SK-N-DZ (cell line): Measurements from ENCODE around the gene TMEM35B. TPM values are rescaled to one million over a fixed set of nuclear protein-coding genes. Genes with fewer than 3 reads are reported as not detected.
A peak's percentile ranks its signal among the peaks of the same experiment; 100 is the strongest.
"Not testable (repeated sequence)": the region's sequence is repeated elsewhere in the genome, so short reads cannot be mapped to it uniquely, and the experiment has no call there.

ENCODE experiments used
- DNase-seq: peaks from one replicate; pipeline ENCODE4 v3.0.0-alpha.2; 2015; ENCODE audit warnings: low spot score
- polyA plus RNA-seq, 2 experiments: library from polyadenylated mRNA; depleted of rRNA; stranded (reverse); fragments of >200 nt; gene quantifications; 2 replicates each; pipeline ENCODE4 v1.2.3, GENCODE V29; 2014

The TMEM35B gene
- polyA plus RNA-seq (2014; cell fraction: cytosol; rRNA removed): 12.8 and 13.5 TPM in 2 replicates
- 12.0 and 12.2 TPM in 2 replicates for polyA plus RNA-seq (2014; cell fraction: nucleus; rRNA removed)

DNA sequence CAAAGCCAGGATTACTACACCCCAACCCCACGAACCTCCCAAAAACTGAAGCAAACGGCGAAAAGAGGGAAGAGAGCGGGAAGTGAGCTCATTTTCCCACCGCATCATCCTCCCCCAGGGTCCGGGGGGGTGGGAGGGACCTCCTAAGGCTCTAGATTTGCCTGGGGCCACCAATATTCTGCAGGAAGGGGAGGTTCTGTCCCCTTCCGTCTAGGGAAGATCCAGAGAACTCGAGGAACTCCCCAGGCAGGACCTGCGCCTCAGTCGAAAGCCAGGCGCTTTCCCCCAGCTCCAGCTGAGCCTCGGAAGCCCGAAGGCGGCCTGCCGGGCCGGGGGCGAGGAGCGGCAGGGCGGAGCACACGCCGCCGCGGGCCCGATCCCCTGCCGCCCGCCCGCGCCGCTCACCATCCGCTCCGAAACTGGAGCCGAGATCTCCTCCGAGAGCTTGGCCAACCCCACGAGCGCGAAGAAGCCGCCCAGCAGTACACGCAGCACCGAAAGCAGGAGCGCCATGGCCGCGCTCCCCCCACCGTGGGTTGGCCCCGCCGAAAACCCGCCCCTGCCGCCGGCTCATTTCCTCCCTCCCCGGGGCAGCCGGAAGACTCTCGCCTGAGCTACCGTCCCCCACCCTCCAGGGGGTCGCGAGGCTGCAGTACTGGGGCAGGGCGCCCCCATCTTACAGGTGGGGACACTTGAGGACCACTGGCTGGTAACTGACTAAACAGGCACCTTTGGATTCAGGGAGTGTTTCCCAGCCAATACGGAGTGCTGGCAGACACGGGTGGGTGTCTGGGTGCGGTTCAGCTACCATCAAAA is at the start of gene TMEM35B:
TMEM35B (minus strand) TSS at position 555 of the 816 bp plus-strand sequence; CDS start at position 513, 42 bp downstream.
- peak; percentile 47 for DNase-seq

DNA sequence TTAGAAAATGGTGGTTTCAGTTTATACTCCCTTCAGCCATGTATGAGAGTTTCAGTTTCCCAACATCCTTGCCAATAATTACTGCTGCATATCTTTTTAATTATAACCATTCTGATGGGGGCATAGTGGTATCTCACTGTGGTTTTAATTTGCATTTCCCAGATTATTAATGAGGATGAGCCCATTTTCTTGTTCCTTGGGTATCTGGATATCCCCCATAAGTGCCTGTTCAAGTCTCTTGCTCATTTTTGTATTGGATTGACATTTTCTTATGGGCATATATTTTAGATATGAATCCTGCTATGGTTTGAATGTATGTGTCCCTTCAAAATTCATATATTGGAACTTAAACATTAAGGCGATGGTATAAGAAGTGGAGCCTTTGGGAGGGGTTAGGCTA is 48.2 kb upstream of the TMEM35B start:
- no peak for DNase-seq

DNA sequence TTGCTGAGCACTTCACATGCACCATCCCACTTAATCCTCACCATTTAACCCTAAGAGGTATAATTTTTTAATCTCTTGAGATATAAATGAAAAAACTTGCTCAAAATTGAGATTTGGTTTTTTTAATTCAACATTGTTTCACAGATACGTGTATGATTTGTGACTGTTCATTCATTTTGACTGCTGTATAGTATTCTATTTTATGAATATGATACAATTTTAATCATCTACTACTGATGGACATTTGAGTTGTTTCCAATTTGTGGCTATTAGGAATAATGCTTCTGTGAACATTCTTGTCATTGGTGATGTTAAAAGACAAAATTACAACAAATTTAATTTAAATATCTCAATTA is 47.2 kb upstream of the TMEM35B start:
- no peak for DNase-seq

DNA sequence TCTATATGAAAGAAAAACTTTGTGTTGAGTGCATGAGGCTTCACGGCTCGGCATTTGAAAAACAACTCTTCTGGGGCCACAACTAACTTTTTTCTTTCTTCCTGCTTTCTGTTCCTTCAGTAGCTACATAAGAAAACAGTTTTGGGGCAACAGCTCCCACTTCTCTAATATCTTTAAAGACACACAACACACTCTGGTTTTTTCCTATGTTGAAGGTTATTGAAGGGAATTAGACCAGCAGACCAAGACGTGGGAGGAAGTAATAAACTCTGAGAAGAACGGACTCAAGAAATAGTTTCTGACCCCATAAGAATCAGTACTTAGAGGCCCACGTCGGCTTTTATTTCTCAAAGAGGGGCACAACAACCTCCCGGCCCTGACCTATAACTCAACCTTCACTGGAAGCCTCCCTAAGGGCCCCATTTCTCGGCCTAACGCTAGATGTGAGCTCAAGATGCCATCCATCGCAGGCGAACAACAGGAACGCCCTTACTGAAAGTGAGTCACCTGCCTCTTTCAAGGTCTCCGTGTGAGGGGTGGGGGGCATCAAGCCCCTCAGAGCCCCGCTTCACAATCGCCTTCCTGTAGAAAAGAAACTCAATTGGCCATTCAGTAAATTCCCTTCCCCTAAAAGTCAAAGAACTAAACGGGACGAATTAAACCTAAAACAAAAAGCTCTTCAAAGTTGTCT is 45.8 kb upstream of the TMEM35B start:
- peak; percentile 1 for DNase-seq

DNA sequence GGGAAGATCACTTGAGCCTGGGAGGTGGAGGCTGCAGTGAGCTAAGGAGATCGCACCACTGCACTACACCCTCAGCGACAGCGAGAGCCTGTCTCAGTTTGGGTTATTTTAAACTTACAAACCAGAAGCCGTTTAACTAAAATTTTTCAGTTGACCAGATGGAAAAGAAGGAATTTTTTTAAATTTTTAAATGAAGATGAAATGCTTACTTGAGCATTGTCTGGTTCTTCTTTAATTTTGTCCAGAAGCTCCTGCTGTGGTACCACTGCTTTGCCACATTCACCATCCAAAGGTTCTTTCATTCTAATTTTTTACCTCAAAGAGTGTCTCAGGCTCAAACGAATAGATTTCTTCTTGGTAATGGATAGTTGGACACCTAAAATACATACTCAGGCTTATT is 45.2 kb upstream of the TMEM35B start:
- no peak for DNase-seq

DNA sequence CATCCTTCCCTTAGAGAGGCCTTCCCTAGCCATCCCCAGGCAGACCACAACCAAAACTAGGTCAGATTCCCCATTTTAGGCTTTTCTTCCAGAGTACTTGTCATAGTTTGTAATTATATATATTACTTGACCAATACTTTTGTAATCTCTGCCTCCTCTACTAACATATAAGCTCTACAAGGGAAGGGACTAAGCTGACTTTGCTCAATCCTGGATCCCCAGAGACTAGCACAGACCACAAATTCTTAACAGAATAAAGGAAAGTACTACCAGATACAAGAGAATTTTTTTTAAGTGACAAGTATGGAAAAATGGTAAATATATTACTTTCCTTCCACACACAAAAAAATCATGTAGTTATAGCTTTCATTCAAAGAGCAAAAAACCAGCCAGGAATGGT is 44.6 kb upstream of the TMEM35B start:
- no peak for DNase-seq

DNA sequence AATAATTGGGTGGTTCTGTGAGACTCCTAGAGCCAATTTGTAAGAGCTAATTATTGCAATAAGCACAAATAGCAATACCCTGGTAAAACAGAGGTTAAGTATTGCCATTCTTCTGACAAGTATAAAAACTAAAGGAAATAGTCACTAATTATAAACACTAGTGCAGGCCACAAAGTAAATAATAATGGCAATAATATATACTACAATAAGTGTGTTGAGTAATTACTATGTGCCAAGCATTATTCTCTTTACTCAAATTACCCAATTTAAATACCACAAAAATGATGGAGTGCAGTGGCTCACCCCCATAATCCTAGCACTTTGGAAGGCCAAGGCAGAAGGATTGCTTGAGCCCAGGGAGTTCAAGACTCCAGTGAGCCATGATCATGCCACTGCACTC is 31.3 kb upstream of the TMEM35B start:
- DNase-seq: no peak

DNA sequence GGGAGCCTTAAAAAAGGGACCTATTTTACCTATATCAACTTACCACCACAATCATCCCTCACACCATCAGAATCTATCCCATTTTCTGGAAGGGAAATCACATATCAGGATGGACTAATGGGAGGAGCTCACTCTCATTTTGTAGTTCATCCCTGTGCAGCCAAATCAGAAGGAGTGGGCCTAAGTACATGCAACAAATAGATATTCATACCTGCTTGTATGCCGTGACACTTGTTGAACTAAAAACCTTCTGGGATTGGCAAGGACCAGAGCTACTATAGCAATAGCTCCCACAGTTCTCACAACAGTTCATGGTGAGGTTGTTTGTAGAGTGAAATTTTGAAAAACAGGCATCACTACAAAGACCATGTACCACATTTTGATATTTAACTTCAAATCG is 29.3 kb upstream of the TMEM35B start:
- DNase-seq: no peak

DNA sequence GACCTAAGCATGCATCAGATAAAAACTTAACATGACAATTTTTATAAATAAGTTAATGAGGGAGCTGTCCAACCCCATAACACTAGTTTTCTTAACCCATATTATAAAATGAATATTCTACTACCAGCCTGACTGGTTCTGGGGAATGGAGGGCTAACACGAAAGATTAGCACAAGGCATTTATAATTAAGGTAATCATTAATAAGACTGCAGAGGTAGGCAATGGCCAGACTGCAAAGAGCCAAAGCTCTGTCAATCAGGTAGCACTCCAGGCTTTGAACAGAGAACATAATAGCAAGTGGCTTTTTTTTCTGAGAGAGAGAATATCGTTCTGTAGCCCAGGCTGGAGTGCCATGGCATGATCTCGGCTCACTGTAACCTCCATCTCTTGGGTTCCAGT is 20.6 kb upstream of the TMEM35B start:
- no peak for DNase-seq

DNA sequence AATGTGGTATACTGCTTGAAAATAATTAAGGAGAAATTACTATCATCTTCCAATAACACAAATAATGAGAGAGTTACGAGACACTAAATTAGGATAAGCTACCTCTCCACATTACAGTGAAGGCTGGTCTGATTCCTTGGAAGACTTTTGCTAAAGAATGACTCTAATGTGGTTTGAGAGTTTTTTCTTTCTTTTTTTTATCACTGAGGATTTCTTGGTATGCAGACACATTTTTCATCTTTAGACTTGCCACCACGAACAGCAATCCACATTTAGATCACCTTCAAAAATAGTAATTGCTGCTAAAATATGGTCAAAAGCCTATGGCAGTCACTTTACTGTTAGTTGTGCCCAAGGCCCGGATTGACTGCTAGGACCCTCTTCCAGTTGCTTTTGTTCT is 16.6 kb upstream of the TMEM35B start:
- DNase-seq: no peak

DNA sequence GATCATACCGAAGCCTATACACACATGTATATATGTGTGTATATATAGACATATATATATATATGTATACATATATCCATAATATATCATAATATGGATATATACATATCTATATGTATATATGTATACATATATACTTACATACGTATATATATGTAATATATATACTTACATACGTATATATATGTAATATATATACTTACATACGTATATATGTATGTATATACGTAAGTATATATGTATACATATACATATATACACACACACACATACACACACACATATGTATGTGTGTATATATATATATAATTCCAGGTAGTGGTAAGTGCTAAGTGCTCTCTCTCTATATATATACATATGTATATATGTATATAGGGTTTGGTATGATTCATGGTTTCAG is 9.7 kb upstream of the TMEM35B start:
- no peak for DNase-seq

DNA sequence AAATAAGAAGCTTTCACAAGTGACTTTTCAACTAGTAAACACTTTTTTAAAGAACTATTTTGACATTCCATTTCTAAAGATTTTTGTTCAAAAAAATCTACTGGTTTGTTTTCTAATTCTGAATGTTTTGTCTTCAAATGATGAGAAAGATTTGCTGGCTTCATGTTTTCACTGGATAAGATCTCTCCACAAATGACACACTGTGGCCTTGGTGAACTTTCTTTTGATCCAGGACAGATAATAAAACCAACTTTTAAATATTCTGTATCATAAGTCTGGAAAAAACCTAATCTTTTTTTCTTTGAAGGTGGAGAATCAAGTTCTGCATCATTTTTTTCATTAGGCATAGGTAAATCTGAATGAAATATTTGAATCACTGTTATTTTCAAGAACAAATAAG is 3.4 kb upstream of the TMEM35B start:
- no peak for DNase-seq

DNA sequence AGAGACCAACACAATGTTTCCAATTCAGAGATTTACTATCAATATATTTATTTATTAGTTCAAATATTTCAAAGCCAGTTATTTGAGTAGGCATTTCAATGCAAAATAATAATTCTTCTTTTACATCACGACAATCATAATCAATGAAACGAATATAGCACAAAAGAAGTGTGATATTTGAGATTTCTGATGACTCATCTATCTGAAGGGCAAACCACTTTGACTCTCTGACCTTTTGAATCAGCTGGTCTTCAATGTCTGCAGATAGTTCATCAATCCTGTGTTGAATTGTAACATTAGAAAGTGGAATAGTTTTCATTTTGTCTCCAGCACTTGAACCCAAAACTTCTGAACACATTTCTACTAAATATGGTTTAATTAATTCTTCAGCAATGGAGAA is 3.0 kb upstream of the TMEM35B start:
- no peak for DNase-seq

DNA sequence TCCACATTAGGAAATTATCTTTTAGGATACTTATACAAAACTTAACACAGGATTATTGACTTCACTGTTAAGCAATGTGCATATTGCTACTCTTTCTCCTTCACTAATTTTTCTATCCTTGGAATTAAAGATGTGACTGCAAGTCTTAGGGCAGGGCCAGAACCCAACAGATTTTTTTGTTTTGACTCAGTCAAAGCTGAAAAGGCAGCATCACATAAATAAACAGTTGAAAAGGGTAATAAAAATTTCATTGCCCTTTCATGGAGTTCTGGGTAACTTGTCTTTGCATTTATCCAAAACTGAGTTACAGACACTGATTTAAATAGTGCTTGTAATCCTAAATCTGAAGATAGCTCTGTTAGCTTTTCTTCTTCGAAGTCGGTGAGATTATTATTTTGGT is 1.9 kb upstream of the TMEM35B start:
- no peak for DNase-seq

DNA sequence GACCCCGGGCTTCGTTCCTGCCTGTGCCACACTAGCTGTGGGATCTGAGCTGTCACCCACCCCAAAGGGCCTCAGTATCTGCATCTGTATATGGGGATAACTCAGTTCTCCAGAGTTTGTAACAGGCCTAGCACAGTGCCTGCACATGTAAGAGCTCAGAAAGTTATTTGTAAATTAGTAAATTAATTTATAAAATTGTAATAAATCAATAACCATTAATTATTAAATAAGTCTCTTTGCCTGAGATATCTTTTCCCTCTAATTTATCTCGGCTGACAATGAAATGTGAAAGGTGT is 410 bp upstream of the TMEM35B start:
- not testable (repeated sequence) for DNase-seq

DNA sequence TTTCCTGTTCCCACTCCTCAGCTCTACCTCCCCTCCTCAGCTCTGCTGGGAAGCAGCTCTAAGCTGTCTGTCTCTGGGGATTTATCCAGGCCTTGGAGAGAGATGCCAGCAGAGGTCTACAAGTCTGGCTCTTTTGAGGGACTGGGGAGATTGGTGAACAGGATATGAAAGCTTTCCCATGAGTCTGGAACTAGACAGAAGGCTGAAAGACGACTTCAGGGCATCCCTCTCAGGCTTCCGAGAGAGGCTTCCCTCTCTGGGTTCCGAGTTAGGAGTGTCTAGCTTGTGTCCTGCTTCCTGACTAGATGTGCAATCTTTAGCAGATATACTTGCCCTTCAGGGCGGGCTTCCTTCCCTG is 733 bp downstream of the TMEM35B start:
- DNase-seq: peak; percentile 29

DNA sequence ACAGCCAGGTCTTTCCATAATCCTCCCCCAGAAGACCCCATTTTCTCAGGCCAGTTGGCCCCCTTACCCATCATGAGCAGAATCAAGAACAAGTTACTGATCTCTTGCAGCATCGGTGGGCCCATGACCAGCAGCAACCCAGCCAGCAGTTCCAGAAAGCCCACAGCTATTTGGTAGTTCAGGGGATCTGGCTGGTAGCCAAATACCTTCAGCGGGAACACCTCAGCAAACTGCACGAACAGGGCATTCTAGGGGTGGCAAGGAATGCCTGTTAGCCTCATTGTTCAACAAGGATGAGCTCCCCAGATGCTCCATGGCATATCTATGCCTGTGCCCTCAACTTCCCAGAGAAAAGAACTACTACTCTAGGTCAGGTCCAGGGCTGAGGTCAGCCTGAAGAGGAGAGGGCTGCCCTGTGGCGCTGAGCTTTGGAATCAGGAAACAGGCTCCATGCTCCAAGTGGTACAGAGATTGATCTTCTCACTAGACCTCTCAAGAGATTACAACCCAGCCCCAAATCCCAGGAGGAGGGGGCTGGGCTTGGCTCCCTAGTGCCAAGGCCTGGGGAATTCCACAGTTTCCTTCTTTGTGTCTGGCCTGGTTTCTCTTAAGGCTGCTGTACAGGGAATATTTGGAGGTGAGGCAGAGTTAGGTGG is 1.3 kb downstream of the TMEM35B start:
- no peak for DNase-seq

DNA sequence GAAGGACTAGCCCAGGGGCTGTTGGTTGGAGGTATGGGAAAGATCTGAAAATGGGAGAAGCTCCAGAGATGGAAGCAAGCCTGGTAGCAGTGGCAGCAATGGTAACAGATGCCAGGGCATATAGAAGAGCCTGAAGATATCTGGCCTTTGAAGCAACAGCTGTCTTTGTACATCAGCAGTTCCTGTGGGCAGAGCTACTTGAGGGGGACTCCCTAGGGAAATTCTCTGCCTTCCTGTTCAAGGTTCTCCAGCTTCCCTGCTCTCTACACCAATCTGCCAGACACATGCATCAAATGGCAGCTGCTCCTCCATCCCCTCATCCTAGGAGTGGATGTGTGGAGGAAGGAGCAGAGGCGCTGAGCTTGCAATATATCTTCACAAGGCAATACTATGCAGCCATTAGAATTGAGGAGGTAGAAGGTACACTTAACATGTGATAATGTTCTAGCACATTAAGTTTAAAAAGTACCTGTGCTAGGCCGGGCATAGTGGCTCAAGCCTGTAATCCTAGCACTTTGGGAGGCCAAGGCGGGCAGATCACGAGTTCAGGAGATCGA is 2.2 kb downstream of the TMEM35B start:
- DNase-seq: no peak

DNA sequence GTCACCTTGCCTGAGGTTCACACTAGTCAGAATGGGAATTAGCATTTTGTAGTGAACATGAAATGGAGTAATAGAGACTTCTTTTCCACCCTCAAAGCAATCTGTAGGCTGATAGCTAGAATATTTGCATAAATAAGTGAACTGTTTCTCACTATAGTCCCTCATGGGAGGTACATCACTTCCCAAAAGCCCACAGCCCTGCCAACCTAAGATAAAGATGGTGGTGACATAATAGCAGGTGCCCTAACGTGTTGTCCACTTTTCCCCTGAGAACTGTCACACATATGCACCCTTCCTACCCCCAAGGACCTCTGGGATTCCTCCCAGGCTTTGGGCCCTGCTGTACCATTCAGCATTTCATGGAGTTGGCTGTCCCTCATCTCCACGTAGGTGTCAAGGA is 4.4 kb downstream of the TMEM35B start:
- no peak for DNase-seq

DNA sequence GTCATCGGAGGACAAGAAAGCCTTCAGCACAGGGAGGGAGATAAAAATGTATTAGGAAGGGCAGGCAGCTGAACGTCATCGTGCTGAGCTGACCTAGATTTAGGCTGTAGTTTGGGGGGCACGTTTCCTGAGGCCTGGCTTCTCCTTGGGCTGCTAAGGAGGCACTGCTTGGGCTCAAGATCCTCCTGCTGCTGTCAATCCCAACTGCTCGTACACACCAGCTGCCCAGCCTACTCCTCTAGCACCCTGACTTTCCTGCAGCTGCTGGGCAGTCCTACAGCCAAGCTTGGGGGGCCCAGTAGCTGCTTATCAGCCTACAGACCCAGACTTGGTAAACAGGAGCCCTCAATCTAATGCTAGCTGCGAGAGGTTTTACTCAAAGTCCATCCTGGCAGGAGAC is 6.2 kb downstream of the TMEM35B start:
- DNase-seq: no peak

DNA sequence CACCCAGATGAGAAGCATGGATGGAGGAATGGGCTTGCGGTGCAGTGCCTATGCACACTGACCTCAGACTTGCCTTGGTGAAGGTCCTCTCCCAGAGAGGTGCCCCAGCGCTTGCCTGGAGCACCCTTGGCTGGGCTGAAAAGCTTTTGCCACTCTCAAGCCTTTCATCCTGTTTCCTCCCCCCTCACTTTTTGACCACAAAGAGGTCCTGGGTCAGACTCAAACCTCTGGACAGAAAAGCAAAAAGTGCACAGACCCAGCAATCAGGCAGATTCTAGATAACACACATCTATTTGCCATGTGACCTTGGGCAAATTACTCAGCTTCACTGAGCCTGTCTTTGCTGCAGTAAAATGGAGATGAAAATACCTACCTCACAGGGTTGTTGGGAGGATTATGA is 7.3 kb downstream of the TMEM35B start:
- DNase-seq: no peak

DNA sequence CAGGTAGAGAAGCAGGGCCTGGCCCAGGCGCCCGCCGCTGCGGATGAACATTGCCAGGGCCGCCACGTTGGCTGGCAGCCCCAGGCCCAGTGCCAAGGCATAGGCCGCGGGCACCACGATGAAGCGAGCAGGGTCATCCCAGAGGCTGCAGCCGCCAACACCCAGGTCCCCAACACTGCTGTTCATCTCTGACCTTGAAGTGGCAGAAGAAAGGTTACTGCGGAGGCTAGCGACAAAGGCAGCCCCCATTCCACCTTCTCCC is 8.0 kb downstream of the TMEM35B start:
- DNase-seq: no peak
